GM18508 (cell line): Measurements from ENCODE around the gene DHODH.

Experiments
- ATAC-seq: cut with Tn5 transposase; IDR thresholded peaks from one replicate; pipeline ENCODE4 v1.9.1; 2021; ENCODE audit warnings: moderate number of reproducible peaks; ENCODE audit not compliant: insufficient read depth, unreplicated experiment

The DHODH gene

GRCh38 chr16:72013389-72013788 lies 4.8 kb downstream of the DHODH start:
- ATAC-seq, result no peak

- no peak for ATAC-seq
These were observed 5.5 kb downstream of the DHODH start for GRCh38 chr16:72013888-72014581.

GRCh38 chr16:72014675-72015074 lies 6.1 kb downstream of the DHODH start:
- no peak for ATAC-seq

GRCh38 chr16:72015124-72015523 lies 6.6 kb downstream of the DHODH start:
- no peak for ATAC-seq

GRCh38 chr16:72018470-72018869 lies 9.9 kb downstream of the DHODH start:
- no peak for ATAC-seq

- no peak for ATAC-seq
These were observed 12.5 kb downstream of the DHODH start for GRCh38 chr16:72021043-72021442.

GRCh38 chr16:72022127-72022526 lies 13.6 kb downstream of the DHODH start:
- ATAC-seq, result no peak

GRCh38 chr16:72023962-72024361 lies 15.4 kb downstream of the DHODH start:
- no peak for ATAC-seq

- ATAC-seq, result no peak
These were observed 16.4 kb downstream of the DHODH start for GRCh38 chr16:72024862-72025382.

- no peak for ATAC-seq
These were observed 17.0 kb downstream of the DHODH start for GRCh38 chr16:72025404-72026114.

GRCh38 chr16:72027669-72028378 lies 19.3 kb downstream of the DHODH start:
- no peak for ATAC-seq

- no peak for ATAC-seq
These were observed 21.2 kb downstream of the DHODH start for GRCh38 chr16:72029567-72030271.

- no peak for ATAC-seq
These were observed 24.9 kb downstream of the DHODH start for GRCh38 chr16:72033437-72033836.

GRCh38 chr16:72036098-72036497 lies 27.6 kb downstream of the DHODH start:
- no peak for ATAC-seq

- no peak for ATAC-seq
These were observed 33.7 kb downstream of the DHODH start for GRCh38 chr16:72042157-72042660.

- no peak for ATAC-seq
These were observed 34.5 kb downstream of the DHODH start for GRCh38 chr16:72043058-72043457.

GRCh38 chr16:72043539-72043938 lies 35.0 kb downstream of the DHODH start:
- ATAC-seq, result no peak

GRCh38 chr16:72044296-72044695 lies 35.8 kb downstream of the DHODH start:
- no peak for ATAC-seq

GRCh38 chr16:72044825-72045359 lies 36.3 kb downstream of the DHODH start:
- ATAC-seq, result no peak

GRCh38 chr16:72049110-72049509 lies 40.6 kb downstream of the DHODH start:
- no peak for ATAC-seq
